ENCODE measurements around the gene IGFBP2.

Gene IGFBP2

DNA sequence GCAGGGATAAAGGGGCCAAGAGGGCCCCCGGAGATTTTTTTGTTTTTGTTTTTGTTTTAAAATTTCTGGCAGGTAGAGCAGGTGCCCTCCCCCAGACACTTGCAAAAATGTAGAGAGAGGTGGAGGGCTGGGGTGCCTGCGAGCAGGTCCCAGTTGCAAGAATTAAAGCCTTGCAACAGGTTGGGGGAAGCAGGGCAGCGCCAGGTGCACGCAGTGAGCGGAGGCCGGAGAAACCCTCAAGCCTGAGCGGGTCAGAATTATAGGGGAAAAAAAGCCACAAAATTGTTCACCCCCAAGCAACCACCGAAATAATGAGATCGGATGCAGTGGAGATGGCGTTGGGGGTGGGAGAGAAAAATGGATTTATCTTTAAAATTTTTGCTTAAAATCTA is 61.6 kb downstream of the IGFBP2 start:
- peak overlapping the region in 16 of 21 experiments; percentile 23 to 85 (median 56) for H3K27ac ChIP-seq
- peak overlapping the region; percentile 25 to 54 (median 33) for H3K4me3 ChIP-seq

DNA sequence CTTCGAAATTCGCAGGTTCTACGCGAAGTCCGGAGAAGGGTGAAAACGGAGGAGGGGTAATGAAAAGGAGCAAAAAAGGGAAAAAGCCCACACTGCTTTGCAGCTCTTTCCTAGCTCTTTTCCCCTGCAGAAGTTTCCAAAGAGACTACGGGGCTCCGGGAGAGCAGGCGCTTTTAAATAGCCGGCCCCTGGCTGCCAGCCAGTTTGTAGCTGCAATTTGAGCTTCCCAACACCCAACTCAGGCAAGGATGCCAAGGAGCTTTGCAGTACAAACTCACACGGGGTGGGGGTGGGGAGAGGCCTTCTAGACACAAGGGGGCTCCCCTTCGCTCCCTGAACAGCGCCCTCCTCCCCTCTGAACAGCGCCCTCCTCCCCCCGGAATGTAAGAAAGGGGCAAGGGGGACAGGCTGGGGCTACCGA is 62.2 kb downstream of the IGFBP2 start, which contains the start of gene IGFBP5:
Gene IGFBP5, minus strand, starts transcription at position 149 of the 421 bp plus-strand sequence. CDS start 774 bp downstream, outside the sequence.
- Histone ChIP-seq H3K27ac (peak within 1 kb of the TSS in 19 of 21 experiments; percentile 9 to 85 (median 50)), H3K4me3 (peak within 1 kb of the TSS; percentile 25 to 54 (median 33))

GRCh38 chr2:216696321-216696720 is 63.1 kb downstream of the IGFBP2 start:
- no peak overlapping the region for H3K4me3 ChIP-seq
- peak overlapping the region in 1 of 21 experiments; percentile 50 for H3K27ac ChIP-seq

DNA sequence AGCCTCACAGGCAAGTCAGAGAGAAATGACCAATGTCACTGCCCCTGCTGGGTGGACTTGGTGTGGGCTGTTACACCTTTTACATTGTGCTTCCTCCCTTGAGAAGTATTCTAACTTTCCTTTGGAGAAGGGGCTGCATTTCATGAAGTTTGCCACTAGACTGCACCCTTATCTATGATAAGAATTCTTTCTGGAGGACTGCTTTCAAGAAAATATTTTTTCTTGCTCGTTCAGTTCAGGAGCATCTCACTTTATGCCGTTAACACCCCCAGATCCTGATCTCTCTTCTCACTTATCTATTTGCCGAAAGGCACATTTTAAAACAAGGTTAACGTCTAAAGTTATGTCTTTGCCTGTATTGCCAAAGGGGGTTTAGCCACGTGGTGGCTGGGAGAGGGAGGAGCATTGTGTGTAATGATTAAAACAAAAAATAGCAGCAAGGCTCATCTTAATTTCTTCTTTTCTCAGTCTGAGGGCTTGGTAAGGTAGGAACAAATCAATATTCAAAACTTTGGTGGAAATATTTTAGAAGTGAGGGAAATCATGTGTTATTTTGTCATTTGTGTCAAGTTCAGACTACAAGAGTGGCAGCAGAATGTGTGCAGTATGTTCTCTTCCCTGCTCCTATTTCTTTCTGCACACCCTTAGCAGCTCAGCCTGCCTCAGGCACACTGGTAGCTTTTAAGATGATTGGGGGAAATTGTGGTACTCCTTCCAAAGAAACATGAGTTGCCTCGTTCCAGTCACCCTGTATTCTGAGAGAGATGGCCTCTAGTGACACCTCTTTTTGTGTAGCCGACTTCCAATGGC is 63.7 kb downstream of the IGFBP2 start:
- no peak overlapping the region for H3K27ac ChIP-seq
- H3K4me3 ChIP-seq, result no peak overlapping the region

GRCh38 chr2:216698293-216698692 is 65.1 kb downstream of the IGFBP2 start:
- Histone ChIP-seq H3K27ac (no peak overlapping the region), H3K4me3 (no peak overlapping the region)

DNA sequence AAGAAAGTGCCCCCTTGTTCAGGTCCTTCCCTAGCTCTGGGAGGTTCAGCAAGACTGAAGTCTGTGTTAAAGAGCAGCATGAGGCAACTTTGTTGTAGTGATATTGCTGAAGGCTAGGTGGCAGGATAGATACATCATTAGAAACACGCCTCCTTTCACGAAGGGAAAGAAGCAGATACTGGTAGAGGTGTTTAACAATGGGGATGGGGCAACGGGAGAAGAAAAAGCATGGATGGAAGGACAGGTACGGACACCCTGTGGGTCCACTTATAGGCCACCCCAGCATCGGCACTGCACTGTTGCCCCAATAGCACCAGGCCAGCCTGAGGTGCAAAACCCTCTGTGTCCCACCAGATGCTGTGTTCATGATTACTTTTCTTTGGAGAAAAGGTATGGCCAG is 65.7 kb downstream of the IGFBP2 start:
- Histone ChIP-seq H3K4me3 (no peak overlapping the region), H3K27ac (no peak overlapping the region)

GRCh38 chr2:216700088-216700567 is 66.9 kb downstream of the IGFBP2 start:
- H3K4me3 ChIP-seq, result no peak overlapping the region
- peak overlapping the region in 4 of 21 experiments; percentile 12 to 27 (median 18) for H3K27ac ChIP-seq

DNA sequence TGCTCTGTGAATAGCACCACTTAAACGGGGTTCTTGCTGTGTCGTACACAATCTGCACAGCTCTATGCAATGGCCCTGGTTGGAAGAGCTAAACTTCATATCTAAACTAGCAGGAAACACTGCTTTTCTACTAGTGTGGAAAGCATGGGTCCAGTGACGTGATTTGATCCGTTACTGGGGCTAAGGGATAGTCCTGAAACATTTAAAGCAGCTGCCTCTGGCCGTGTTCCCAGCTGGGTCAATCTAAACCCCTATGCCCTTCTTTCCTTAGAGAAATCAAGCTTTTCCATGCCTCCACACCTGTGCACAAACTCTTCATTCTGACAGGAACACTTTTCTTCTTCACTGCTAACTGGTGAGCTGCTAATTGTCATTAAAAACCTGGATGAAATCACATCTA is 67.6 kb downstream of the IGFBP2 start:
- Histone ChIP-seq H3K4me3 (no peak overlapping the region), H3K27ac (peak overlapping the region in 1 of 21 experiments; percentile 12)

- Histone ChIP-seq H3K4me3 (no peak overlapping the region), H3K27ac (no peak overlapping the region)
Observed at GRCh38 chr2:216701544-216701943, 68.3 kb downstream of the IGFBP2 start.

DNA sequence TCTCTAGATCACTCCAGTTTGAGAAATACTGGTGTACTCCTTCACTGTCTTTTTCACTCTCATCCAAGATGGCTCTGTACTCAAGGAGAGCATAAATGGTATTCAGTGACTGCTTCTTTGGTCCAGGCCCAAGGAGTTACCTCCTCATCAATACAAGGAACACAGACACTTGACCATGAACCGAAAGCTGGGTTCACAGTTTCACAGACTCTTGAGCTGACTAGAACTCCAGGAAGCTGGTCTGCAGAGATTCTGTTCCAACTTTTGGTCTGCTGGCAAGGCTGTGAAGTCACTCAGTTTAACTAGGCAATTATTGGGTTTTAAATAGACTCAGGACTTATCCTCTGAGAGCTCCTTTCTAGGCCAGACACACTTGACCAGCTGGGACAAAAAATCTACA is 69.5 kb downstream of the IGFBP2 start:
- no peak overlapping the region for H3K4me3 ChIP-seq
- H3K27ac ChIP-seq, result no peak overlapping the region

- no peak overlapping the region for H3K4me3 ChIP-seq
- peak overlapping the region in 11 of 21 experiments; percentile 4 to 67 (median 39) for H3K27ac ChIP-seq
Observed at GRCh38 chr2:216710551-216711301, 77.5 kb downstream of the IGFBP2 start.

DNA sequence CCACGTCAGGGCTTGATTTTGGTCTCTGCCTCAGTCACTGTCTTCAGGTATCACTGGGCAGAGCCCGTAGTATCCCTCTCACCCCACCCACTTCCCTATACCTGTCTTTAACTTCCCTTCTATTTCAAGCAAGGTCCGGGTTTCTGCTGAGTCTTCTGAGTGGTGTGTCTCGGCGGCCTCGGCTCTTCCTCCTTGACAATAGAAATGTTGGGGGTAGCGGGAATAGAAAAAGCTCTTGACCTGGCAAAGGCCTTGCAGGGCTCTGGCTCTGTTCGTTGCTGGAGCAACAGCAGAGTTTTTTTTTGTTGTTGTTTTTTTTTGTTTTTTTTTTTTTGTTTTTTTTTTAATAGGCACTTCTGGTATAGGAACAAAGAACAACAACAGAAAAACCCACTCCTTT is 78.1 kb downstream of the IGFBP2 start:
- Histone ChIP-seq H3K27ac (peak overlapping the region in 9 of 21 experiments; percentile 4 to 67 (median 46)), H3K4me3 (no peak overlapping the region)

GRCh38 chr2:216713691-216714336 is 80.6 kb downstream of the IGFBP2 start:
- H3K27ac ChIP-seq, result peak overlapping the region in 10 of 21 experiments; percentile 0 to 66 (median 42)

More at GRCh38 chr2:216713691-216714336, 80.6 kb downstream of the IGFBP2 start:
- no peak overlapping the region for H3K4me3 ChIP-seq

Data from skin epidermis (tissue), 12 donors.